Measurements from ENCODE around the gene RBM33.

The RBM33 gene

GRCh38 chr7:155631155-155631554 lies 13.3 kb upstream of the RBM33 start:
- no peak for DNase-seq

- no peak for DNase-seq
Observed at GRCh38 chr7:155635817-155636216, 8.6 kb upstream of the RBM33 start.

- no peak for DNase-seq
Observed at GRCh38 chr7:155637155-155637554, 7.3 kb upstream of the RBM33 start.

GRCh38 chr7:155638366-155638765 lies 6.1 kb upstream of the RBM33 start:
- no peak for DNase-seq

GRCh38 chr7:155639958-155640520 lies 4.4 kb upstream of the RBM33 start:
- DNase-seq = no peak

GRCh38 chr7:155640629-155641028 lies 3.8 kb upstream of the RBM33 start:
- no peak for DNase-seq

GRCh38 chr7:155643804-155644177 lies 670 bp upstream of the RBM33 start:
- no peak for DNase-seq

- DNase-seq = no peak
Observed at GRCh38 chr7:155644971-155645509, 579 bp downstream of the RBM33 start.

GRCh38 chr7:155645662-155646061 lies 1.2 kb downstream of the RBM33 start:
- DNase-seq = no peak

GRCh38 chr7:155646669-155647068 lies 2.2 kb downstream of the RBM33 start:
- DNase-seq = no peak

GRCh38 chr7:155647302-155647701 lies 2.8 kb downstream of the RBM33 start:
- DNase-seq = no peak

GRCh38 chr7:155647734-155648133 lies 3.3 kb downstream of the RBM33 start:
- DNase-seq = no peak

- DNase-seq = no peak
Observed at GRCh38 chr7:155648752-155649339, 4.4 kb downstream of the RBM33 start.

- no peak for DNase-seq
Observed at GRCh38 chr7:155649588-155649987, 5.1 kb downstream of the RBM33 start.

- DNase-seq = no peak
Observed at GRCh38 chr7:155652156-155653114, 8.0 kb downstream of the RBM33 start.

- DNase-seq = peak; percentile 20
Observed at GRCh38 chr7:155653803-155654202, 9.3 kb downstream of the RBM33 start.

- DNase-seq = no peak
Observed at GRCh38 chr7:155656891-155657290, 12.4 kb downstream of the RBM33 start.

- DNase-seq = no peak
Observed at GRCh38 chr7:155660059-155660757, 15.7 kb downstream of the RBM33 start.

- no peak for DNase-seq
Observed at GRCh38 chr7:155660758-155661093, 16.3 kb downstream of the RBM33 start.

- no peak for DNase-seq
Observed at GRCh38 chr7:155662343-155663043, 18.0 kb downstream of the RBM33 start.

GRCh38 chr7:155663937-155664336 lies 19.5 kb downstream of the RBM33 start:
- no peak for DNase-seq

GRCh38 chr7:155665079-155665956 lies 20.9 kb downstream of the RBM33 start:
- DNase-seq = no peak

Measured in SIG-M5 (cell line).